CD4-positive, alpha-beta T cell treated with Interleukin-2 at 100 ng/mL for 4 hours (primary cell): Measurements from ENCODE around the gene HSPA1B.
"Not testable (repeated sequence)": the region's sequence is repeated elsewhere in the genome, so short reads cannot be mapped to it uniquely, and the experiment has no call there.

Experiments
- DNase-seq: peaks from one replicate; pipeline ENCODE4 v3.0.0-alpha.2; 2020; ENCODE audit warnings: low spot score

Gene HSPA1B

GRCh38 chr6:31799781-31800180 is 27.8 kb upstream of the HSPA1B start:
- DNase-seq = no peak

- DNase-seq = not testable (repeated sequence)
Observed at GRCh38 chr6:31801031-31801927, 26.3 kb upstream of the HSPA1B start.

- DNase-seq = no peak
Observed at GRCh38 chr6:31805939-31806469, 21.5 kb upstream of the HSPA1B start.

DNA sequence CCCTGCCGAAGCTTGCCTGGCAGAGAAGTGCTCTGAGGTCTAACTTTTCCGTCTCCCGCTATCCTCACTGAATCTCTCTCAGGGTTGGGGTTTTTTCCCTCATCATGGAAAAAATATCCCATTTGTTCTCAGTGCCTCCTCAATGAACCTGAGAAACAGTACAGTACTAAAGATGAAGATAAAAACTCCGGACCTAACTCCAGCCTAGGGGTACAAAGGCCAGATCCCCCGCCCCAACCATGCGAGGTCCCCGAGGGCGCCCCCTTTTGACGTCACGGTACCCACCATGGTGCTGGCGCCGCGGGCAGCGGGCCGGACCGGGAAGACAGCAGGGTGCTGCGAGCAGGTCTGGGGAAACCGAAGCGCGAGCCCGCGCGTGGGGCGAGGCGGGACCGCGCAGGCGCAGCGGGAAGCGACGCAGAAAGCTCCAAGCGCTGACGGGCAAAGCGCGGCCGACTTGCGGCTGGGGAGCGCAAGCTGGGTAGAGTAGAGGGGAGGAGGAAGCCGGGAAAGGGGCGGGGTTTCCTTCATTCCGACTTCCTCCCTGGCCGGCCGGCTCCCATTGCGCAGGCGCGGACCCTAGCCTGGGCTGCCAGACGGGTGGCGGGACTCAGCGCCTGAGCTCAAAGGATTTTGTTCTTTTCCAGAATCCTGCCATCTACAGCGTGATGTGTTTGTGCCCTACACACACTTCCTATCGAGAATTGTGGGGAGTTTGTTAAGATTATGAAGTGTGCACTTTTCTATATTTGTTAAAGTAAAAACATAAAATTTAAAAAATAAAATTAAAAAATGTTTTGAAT is 20.9 kb upstream of the HSPA1B start, which contains the start of gene LSM2:
LSM2 (minus strand) TSS at position 497 of the 803 bp plus-strand sequence; CDS start at position 288, 209 bp downstream.
- peak; percentile 97 for DNase-seq

GRCh38 chr6:31808599-31808998 is 18.9 kb upstream of the HSPA1B start:
- DNase-seq = not testable (repeated sequence)

DNA sequence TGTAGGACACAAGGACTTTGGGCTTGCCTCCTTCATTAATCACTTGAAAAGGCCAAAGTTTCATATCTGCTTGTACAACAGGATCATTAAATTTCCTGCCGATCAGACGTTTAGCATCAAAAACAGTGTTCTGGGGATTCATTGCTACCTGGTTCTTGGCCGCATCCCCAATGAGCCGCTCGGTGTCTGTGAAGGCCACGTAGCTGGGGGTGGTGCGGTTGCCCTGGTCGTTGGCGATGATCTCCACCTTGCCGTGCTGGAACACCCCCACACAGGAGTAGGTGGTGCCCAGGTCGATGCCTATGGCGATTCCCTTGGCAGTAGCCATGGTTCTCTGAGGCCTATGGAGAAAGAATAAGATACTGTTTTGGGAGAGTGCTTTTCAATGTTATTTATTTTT is 15.9 kb upstream of the HSPA1B start:
- no peak for DNase-seq

DNA sequence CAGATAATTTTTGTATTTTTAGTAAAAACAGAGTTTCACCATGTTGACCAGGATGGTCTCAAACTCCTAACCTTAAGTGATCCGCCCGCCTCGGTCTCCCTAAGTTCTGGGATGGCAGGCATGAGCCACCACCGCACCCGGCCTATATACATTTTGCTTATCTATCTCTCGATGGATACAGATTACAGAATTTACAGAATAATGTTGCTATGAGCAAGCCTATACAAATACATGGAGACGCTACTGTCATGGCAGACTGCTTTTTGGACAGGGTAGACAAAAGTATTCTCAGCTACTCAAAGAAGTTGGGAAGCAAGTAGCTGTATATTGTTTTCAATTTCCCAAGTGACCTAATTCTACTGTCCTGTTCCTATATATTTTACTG is 14.1 kb upstream of the HSPA1B start:
- no peak for DNase-seq

DNA sequence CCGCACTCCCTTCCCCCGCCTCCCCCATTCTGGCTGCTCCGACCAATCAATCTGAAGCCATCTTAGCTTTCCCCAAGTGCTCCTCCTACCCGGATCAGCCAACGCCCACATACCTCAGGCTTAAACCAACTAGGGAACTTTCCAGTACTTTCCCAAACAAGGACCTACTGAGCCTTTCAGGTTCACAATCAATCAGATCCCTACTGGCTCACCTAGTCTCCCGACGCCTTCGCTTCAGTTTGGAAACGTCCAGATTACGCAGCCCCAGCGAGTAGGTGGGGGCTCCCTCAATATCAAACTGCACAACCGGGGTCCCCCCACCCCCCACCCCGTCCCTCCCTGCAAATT is 12.9 kb upstream of the HSPA1B start:
- peak; percentile 73 for DNase-seq

- peak; percentile 84 for DNase-seq
Observed at GRCh38 chr6:31815025-31815838, 12.3 kb upstream of the HSPA1B start, which contains the start of the genes HSPA1A and HSPA1L. HSPA1A (plus strand) TSS chr6:31815543; CDS start chr6:31815757, 214 bp downstream. HSPA1L (minus strand) TSS chr6:31815283; CDS start chr6:31811972, 3,311 bp downstream.

DNA sequence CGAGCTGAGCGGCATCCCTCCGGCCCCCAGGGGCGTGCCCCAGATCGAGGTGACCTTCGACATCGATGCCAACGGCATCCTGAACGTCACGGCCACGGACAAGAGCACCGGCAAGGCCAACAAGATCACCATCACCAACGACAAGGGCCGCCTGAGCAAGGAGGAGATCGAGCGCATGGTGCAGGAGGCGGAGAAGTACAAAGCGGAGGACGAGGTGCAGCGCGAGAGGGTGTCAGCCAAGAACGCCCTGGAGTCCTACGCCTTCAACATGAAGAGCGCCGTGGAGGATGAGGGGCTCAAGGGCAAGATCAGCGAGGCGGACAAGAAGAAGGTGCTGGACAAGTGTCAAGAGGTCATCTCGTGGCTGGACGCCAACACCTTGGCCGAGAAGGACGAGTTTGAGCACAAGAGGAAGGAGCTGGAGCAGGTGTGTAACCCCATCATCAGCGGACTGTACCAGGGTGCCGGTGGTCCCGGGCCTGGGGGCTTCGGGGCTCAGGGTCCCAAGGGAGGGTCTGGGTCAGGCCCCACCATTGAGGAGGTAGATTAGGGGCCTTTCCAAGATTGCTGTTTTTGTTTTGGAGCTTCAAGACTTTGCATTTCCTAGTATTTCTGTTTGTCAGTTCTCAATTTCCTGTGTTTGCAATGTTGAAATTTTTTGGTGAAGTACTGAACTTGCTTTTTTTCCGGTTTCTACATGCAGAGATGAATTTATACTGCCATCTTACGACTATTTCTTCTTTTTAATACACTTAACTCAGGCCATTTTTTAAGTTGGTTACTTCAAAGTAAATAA is 10.2 kb upstream of the HSPA1B start:
- DNase-seq = peak; percentile 65

DNA sequence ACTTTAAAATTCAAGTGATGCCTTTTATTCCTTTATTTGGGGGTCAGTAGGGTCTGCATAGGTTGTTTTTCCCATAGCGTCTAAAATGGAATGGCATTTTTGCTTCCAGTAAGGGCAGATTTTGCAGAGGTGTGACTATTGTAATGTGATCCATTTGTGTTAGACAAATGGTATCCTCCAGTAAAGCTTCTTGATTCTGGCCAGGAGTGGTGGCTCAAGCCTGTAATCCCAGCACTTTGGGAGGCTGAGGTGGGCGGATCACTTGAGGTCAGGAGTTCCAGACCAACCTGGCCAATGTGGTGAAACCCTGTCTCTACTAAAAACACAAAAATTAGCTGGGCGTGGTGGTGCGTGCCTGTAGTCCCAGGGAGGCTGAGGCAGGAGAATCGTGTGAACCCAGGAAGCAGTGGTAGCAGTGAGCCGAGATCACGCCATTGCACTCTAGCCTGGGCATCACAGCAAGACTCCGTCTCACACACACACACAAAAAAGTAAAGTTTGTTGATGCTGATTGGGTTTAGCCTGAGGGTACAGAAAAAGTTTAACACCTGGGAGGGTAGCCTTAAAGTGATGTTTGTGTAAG is 9.5 kb upstream of the HSPA1B start:
- DNase-seq = not testable (repeated sequence)

DNA sequence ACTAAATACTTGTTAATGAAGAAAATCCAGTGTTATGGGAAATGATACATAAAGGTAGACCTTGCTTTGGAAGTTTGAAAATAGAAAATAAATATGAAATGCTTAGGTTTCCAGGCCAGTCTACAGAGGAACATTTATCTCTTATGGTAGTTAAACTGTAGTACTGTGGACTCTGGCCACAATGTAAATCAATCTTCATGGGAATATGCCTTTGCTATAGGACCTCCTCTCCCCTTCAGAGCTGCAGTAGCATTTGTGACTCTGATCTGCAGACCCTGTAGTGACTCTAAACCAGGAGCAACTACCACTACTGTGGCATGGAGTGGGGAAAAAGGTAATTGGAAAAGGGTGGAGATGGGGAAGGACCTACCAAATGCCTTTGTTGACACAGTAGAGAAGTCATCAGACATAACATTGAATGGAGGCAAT is 7.7 kb upstream of the HSPA1B start:
- DNase-seq = no peak

- not testable (repeated sequence) for DNase-seq
Observed at GRCh38 chr6:31820399-31820798, 7.1 kb upstream of the HSPA1B start.

DNA sequence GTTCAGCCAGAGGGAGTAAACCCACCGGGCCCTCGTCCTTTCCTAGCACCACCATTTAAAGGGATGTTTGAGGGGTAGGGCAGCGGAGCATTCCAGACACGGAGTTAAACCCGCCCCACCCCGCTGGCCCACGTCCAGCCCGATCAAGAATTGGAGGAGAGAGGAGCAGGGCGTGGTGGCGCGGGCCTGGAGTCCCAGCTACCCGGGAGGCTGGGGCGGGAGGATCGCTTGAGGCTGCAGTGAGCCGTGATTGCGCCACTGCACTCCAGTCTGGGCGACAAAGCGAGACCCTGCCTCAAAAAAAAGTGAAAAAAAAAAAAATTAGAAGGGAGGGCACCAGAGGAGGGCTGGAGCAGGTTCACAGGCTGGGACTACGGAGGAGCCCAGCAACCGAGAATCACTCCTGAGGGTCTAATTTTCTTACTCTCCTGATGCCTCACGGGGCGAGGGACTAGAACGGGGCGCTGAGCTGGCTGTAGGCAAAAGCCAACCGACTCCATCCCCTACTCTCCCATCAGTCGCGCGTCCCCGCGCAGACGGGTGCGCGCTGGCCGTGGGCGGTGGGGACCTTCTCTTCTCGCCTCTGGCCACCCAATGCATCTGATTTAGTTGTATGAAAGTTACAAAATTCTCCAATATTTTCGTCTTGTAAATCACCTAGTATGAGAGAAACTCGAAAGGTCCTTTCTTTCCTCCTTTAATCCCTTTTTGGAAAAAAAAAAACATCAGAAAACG is 6.1 kb upstream of the HSPA1B start:
- DNase-seq = peak; percentile 30

DNA sequence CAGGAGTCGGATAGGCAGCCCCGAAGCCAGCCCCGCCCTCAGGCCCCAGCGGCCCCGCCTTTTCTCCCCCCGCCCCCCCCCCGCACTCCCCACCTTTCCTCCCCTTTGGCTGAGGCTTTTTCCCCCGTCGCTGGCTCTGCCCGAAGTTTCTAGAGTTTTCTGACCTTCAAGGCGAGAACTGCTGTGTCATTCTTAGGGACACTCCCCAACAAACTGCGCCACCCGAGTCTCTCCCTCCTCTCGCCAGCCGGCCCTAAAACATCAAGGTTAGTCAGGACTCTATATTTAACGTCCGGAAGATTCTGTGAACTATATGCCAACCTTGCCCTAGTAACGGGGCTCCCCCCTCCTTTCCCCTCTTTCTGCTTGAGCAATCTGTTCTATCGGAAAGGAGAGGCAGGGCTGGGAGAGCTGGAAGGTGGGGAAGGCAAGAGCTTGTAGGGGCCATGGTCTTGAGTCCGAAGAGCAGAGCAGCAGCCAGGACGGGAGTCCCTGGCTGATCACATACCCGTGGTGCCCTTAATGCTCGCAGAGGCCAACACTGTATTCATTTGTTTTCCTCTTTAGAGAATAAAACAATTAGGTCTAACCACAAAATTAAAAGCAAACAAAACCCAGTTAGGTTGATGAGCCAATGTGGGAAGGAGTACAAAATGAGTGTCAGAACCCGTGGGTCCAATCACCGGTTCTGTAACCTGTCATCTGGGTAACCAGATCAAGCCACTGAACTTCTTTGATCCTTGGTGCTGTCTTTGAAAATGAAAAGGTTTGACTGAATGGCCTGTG is 5.3 kb upstream of the HSPA1B start:
- peak; percentile 68 for DNase-seq

- DNase-seq = not testable (repeated sequence)
Observed at GRCh38 chr6:31823592-31824196, 3.8 kb upstream of the HSPA1B start.

GRCh38 chr6:31825553-31825952 is 2.0 kb upstream of the HSPA1B start:
- no peak for DNase-seq

DNA sequence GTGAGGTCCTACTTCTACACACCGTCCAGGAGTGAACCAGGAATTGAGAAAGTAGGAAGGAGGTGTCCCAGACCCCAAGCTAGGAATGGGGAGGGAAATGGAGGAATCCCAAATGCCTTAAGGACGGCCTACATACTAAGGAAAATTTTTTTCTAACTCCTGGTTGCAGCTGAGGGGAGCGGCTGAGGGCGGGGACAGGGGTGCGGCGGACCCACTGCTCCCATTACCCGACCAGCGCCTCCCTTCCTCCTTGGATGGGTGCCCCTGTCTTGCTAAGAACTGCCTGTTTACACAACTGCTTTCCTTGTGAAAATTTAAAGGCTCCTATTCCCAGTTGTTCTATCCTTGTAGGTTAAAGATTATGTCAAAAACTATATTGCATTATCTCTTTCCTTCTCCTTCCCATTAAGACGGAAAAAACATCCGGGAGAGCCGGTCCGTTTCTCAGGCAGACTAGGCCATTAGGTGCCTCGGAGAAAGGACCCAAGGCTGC is 699 bp upstream of the HSPA1B start:
- no peak for DNase-seq
